CD14-positive monocyte (primary cell): Measurements from ENCODE around the gene TXNL4A. TPM values are rescaled to one million over a fixed set of nuclear protein-coding genes. Genes with fewer than 3 reads are reported as not detected.

Source experiments
- DNase-seq, 3 donors: peaks; one replicate each; pipeline ENCODE4 v3.0.0-alpha.2; 2011 to 2022
- H2AFZ ChIP-seq: 2 replicates; pipeline ENCODE4 v1.6.0; 2012; ENCODE audit warnings: mild to moderate bottlenecking, low read depth, low read length, inconsistent platforms; ENCODE audit not compliant: insufficient read depth, poor library complexity, severe bottlenecking
- H3K27ac ChIP-seq, 2 donors: 1 replicate in 1 of 2; 2 replicates in 1 of 2; pipeline ENCODE4 v1.5.1; 2012 to 2013; ENCODE audit warnings: low read length in 2 of 2, control low read depth in 1 of 2, inconsistent platforms in 1 of 2, low read depth in 1 of 2, mild to moderate bottlenecking in 1 of 2
- H3K27me3 ChIP-seq, 2 donors: one replicate each; pipeline versions ENCODE4 v1.6.0 to v1.6.1; 2011 to 2013; ENCODE audit warnings: low read length in 2 of 2; ENCODE audit not compliant: control insufficient read depth in 2 of 2, insufficient read depth in 2 of 2
- H3K36me3 ChIP-seq, 2 donors: replicated peaks in 1 of 2; 1 replicate in 1 of 2; 2 replicates in 1 of 2; pipeline versions ENCODE4 v1.5.1 to v1.6.1; 2012 to 2013; ENCODE audit warnings: low read length in 2 of 2, control low read depth in 1 of 2, inconsistent platforms in 1 of 2, mild to moderate bottlenecking in 1 of 2; ENCODE audit not compliant: insufficient read depth in 2 of 2, control insufficient read depth in 1 of 2
- H3K4me1 ChIP-seq, 2 donors: 1 replicate in 1 of 2; 2 replicates in 1 of 2; pipeline versions ENCODE4 v1.5.1 to v1.6.1; 2012 to 2013; ENCODE audit warnings: low read length in 2 of 2, control low read depth in 1 of 2, inconsistent platforms in 1 of 2, mild to moderate bottlenecking in 1 of 2, moderate library complexity in 1 of 2; ENCODE audit not compliant: insufficient read depth in 2 of 2, control insufficient read depth in 1 of 2
- H3K4me2 ChIP-seq: replicated peaks from 2 replicates; pipeline ENCODE3; 2012; ENCODE audit warnings: low read length, moderate library complexity, mild to moderate bottlenecking; ENCODE audit not compliant: poor library complexity, severe bottlenecking; ENCODE audit errors: extremely low read depth
- H3K4me3 ChIP-seq, 3 experiments: fragments of 200-600 bp in 1 of 3; sonication (generic) in 1 of 3; replicated peaks in 1 of 3; 1 replicate in 2 of 3; 2 replicates in 1 of 3; pipeline ENCODE4 v1.5.1; 2011 to 2013; ENCODE audit warnings: low read length in 3 of 3, mild to moderate bottlenecking in 3 of 3, control low read depth in 2 of 3, low read depth in 2 of 3, inconsistent platforms in 1 of 3, moderate library complexity in 1 of 3
- H3K79me2 ChIP-seq: 2 replicates; pipeline ENCODE4 v1.6.0; 2012; ENCODE audit warnings: mild to moderate bottlenecking, control low read depth, inconsistent platforms, low read length, moderate library complexity; ENCODE audit not compliant: insufficient read depth
- H3K9ac ChIP-seq: 2 replicates; pipeline ENCODE4 v1.6.0; 2017; ENCODE audit warnings: low read length, mild to moderate bottlenecking; ENCODE audit not compliant: insufficient read depth, poor library complexity, severe bottlenecking
- H3K9me3 ChIP-seq, 2 donors: replicated peaks in 1 of 2; 1 replicate in 1 of 2; 2 replicates in 1 of 2; pipeline versions ENCODE4 v1.5.1 to v1.6.1; 2012 to 2013; ENCODE audit warnings: low read length in 2 of 2, control low read depth in 1 of 2; ENCODE audit not compliant: control insufficient read depth in 1 of 2, insufficient read depth in 1 of 2
- H4K20me1 ChIP-seq: 2 replicates; pipeline ENCODE4 v1.6.0; 2012; ENCODE audit warnings: mild to moderate bottlenecking, low read length, control low read depth, moderate library complexity; ENCODE audit not compliant: insufficient read depth
- H3K27ac Mint-ChIP-seq, 7 donors: one replicate each; pipeline ENCODE4 v1.8.0; 2020; ENCODE audit warnings: mild to moderate bottlenecking in 7 of 7, mixed read lengths in 7 of 7, moderate library complexity in 6 of 7, inconsistent platforms in 2 of 7
- H3K27me3 Mint-ChIP-seq, 3 donors: one replicate each; pipeline ENCODE4 v1.8.0; 2021 to 2022; ENCODE audit warnings: low read depth in 3 of 3, mild to moderate bottlenecking in 3 of 3, mixed read lengths in 3 of 3, moderate library complexity in 3 of 3, inconsistent platforms in 1 of 3
- H3K36me3 Mint-ChIP-seq, 2 donors: one replicate each; pipeline ENCODE4 v1.8.0; 2020; ENCODE audit warnings: mixed read lengths in 2 of 2, inconsistent platforms in 1 of 2, mild to moderate bottlenecking in 1 of 2
- H3K4me1 Mint-ChIP-seq: one replicate; pipeline ENCODE4 v1.8.0; 2020; ENCODE audit warnings: mild to moderate bottlenecking, mixed read lengths
- H3K4me3 Mint-ChIP-seq, 2 donors: one replicate each; pipeline ENCODE4 v1.8.0; 2020; ENCODE audit warnings: mild to moderate bottlenecking in 2 of 2, mixed read lengths in 2 of 2, moderate library complexity in 1 of 2
- H3K9me3 Mint-ChIP-seq, 7 donors: one replicate each; pipeline ENCODE4 v1.8.0; 2020 to 2022; ENCODE audit warnings: mixed read lengths in 7 of 7, mild to moderate bottlenecking in 6 of 7, moderate library complexity in 6 of 7, inconsistent platforms in 2 of 7
- WGBS: methylation state at CpG from one replicate; pipeline ENCODE4 v1.1.5; 2013; ENCODE audit warnings: missing lambda C conversion rate; ENCODE audit not compliant: insufficient coverage; 5-methylcytosine and 5-hydroxymethylcytosine counted together
- intact Hi-C, 2 donors: fragments of 100-400 bp; cut with micrococcal nuclease; formaldehyde crosslinking; loops; one replicate each; pipeline versions ENCODE4 v1.15.0 to v1.15.1; 2023
- polyA plus RNA-seq, 3 donors: library from polyadenylated mRNA; depleted of rRNA in 1 of 3; unstranded in 2 of 3; stranded (reverse) in 1 of 3; fragments of 300-500 nt in 2 of 3; fragments of >200 nt in 1 of 3; fragmentation: Illumina TruSeq in 2 of 3; gene quantifications; 1 replicate in 2 of 3; 2 replicates in 1 of 3; pipeline ENCODE4 v1.2.3, GENCODE V29; 2012 to 2021
- TF ChIP-seq, protein P1 (sequence below): fragments of 200-600 bp; IDR thresholded peaks from one replicate; pipeline ENCODE4 v1.8.0; 2022; ENCODE audit warnings: antibody characterized with exemption, mild to moderate bottlenecking

The TXNL4A gene
- polyA plus RNA-seq, 3 donors: 34.5 to 192 (median 150) TPM

DNA sequence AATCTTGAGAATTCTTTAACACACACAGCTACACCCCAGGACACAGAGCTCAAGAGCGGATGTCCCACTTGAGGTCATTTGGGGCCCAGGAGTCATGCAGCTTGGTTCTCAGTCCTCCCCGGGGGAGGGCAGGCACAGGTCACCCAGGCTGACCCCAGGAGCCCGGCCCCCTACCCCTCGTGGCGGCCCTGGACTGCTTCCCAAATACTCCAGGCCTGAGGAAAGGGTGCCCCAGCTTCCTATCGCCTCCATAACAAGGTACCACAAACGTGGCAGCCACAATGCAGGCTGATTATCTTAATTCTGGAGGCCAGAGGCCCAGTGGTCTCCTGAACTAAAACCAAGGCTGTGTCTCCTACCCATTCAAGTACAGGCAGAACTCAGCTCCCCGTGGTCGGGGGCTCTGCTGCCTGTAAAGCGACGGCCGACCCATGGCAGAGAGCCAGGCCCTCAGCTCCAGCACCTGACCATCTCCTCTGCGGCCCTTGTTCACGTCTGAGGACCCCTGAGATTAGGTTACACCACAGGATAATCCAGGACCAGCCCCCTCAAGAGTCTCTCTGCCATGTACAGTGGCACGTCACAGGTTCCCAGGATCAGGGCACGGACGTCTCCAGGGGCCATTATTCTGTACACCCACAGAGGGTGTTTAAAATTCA lies 47.4 kb downstream of the TXNL4A start:
- Histone ChIP-seq H3K36me3 (peaks cover 79 to 100% of the 10 kb centered on the region in 2 donors), H3K4me1 (no peaks in the 10 kb centered on the region), H3K9ac (no peak overlapping the region), H3K4me2 (no peak overlapping the region), H4K20me1 (peaks cover 99% of the 10 kb centered on the region), H2AFZ (no peak overlapping the region), H3K27ac (no peak overlapping the region), H3K4me3 (no peak overlapping the region), H3K9me3 (peaks cover 29 to 31% of the 10 kb centered on the region in 2 donors), H3K27me3 (no peaks in the 10 kb centered on the region), H3K79me2 (peaks cover 99% of the 10 kb centered on the region)
- peak overlapping the region in 1 of 7 donors; percentile 44 for H3K27ac Mint-ChIP-seq
- no peak overlapping the region for H3K4me3 Mint-ChIP-seq
- H3K27me3 Mint-ChIP-seq: peaks cover 0 to 2% (median 0%) of the 10 kb centered on the region in 3 donors
- WGBS: 95% methylated on average over 17 of the region's 17 CpGs
- peaks cover 21 to 42% (median 33%) of the 10 kb centered on the region in 7 donors for H3K9me3 Mint-ChIP-seq
- peaks cover 80 to 92% of the 10 kb centered on the region in 2 donors for H3K36me3 Mint-ChIP-seq
- peaks cover 10% of the 10 kb centered on the region for H3K4me1 Mint-ChIP-seq
- TF ChIP-seq, protein P1, sequence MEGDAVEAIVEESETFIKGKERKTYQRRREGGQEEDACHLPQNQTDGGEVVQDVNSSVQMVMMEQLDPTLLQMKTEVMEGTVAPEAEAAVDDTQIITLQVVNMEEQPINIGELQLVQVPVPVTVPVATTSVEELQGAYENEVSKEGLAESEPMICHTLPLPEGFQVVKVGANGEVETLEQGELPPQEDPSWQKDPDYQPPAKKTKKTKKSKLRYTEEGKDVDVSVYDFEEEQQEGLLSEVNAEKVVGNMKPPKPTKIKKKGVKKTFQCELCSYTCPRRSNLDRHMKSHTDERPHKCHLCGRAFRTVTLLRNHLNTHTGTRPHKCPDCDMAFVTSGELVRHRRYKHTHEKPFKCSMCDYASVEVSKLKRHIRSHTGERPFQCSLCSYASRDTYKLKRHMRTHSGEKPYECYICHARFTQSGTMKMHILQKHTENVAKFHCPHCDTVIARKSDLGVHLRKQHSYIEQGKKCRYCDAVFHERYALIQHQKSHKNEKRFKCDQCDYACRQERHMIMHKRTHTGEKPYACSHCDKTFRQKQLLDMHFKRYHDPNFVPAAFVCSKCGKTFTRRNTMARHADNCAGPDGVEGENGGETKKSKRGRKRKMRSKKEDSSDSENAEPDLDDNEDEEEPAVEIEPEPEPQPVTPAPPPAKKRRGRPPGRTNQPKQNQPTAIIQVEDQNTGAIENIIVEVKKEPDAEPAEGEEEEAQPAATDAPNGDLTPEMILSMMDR: no peak
- intact Hi-C loops: loop anchor here (10.0 kb wide), 2 partner anchors 46 to 164 kb away; partner anchors contain the start of gene ADNP2 (in 1 of the 2)
- no peak for DNase-seq

DNA sequence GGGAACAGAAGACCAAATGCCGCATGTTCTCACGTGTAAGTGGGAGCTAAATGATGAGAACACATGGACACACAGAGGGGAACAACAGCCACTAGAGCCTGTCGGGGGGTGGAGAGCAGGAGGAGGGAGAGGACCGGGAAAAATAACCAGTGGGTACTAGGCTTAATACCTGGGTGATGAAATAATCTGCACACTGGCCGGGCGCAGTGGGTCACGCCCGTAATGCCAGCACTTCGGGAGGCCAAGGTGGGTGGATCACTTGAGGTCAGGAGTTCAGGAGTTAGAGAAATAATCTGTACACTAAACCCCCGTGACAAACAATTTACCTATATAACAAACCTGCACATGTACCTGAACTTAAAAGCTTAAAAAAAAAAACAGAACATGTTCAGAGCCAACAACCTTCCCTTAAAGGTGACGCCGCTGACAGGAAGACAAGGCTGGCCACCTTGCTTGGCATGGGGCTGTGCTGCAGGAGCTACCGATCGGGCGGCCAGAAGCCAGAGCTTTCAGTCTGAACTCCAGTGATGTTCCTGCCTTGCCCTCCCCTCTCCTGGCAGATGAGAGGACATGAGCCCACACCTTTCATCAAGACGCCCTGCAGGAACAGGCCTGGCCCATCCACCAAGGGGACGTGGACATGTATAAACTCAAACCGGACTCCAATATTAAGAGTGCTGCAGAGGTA lies 48.1 kb downstream of the TXNL4A start:
- Histone ChIP-seq H3K4me3 (no peak overlapping the region), H3K27me3 (no peaks in the 10 kb centered on the region), H4K20me1 (peaks cover 99% of the 10 kb centered on the region), H3K79me2 (peaks cover 99% of the 10 kb centered on the region), H3K27ac (no peak overlapping the region), H3K4me2 (no peak overlapping the region), H3K9me3 (peaks cover 36 to 38% of the 10 kb centered on the region in 2 donors), H3K4me1 (no peaks in the 10 kb centered on the region), H3K36me3 (peaks cover 82 to 100% of the 10 kb centered on the region in 2 donors), H3K9ac (no peak overlapping the region), H2AFZ (no peak overlapping the region)
- DNase-seq: no peak
- intact Hi-C loops: loop anchor here (10.0 kb wide), 2 partner anchors 45 to 165 kb away; partner anchors contain the start of gene ADNP2 (in 1 of the 2)
- peaks cover 0 to 2% (median 0%) of the 10 kb centered on the region in 3 donors for H3K27me3 Mint-ChIP-seq
- no peak overlapping the region for H3K27ac Mint-ChIP-seq
- H3K9me3 Mint-ChIP-seq: peaks cover 26 to 48% (median 39%) of the 10 kb centered on the region in 7 donors
- H3K4me1 Mint-ChIP-seq: peaks cover 5% of the 10 kb centered on the region
- WGBS: 96% methylated on average over 13 of the region's 18 CpGs
- H3K4me3 Mint-ChIP-seq: no peak overlapping the region
- TF ChIP-seq, protein P1: no peak
- H3K36me3 Mint-ChIP-seq: peaks cover 82 to 94% of the 10 kb centered on the region in 2 donors
